ENCODE data around the gene SLC35F3.

SLC35F3 gene

DNA sequence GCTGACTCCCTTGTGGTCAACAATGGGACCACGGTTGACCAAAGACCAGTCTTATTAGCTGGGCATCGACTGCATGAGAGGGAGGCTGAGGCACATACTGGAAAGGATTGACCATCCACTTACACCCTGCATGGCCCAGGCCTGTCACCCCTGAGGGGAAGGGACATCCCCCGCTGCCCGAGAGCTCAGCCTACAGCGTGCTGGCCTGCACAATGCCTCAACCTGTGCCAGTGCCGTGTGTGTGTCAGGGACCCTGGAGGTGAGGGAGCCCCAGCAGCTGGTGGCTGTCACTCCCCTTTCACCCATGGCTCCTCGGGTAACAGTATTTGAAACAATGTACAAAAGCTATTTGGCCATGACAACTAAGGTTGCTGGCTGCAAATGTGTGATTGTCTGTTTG is 67.3 kb downstream of the SLC35F3 start:
- no peak for DNase-seq (ENCODE audit: low read depth in 3 of 3, low spot score in 1 of 3)

- no peak for DNase-seq (ENCODE audit: low read depth in 3 of 3, low spot score in 1 of 3)
Measured at GRCh38 chr1:233972563-233972950, 68.1 kb downstream of the SLC35F3 start.

DNA sequence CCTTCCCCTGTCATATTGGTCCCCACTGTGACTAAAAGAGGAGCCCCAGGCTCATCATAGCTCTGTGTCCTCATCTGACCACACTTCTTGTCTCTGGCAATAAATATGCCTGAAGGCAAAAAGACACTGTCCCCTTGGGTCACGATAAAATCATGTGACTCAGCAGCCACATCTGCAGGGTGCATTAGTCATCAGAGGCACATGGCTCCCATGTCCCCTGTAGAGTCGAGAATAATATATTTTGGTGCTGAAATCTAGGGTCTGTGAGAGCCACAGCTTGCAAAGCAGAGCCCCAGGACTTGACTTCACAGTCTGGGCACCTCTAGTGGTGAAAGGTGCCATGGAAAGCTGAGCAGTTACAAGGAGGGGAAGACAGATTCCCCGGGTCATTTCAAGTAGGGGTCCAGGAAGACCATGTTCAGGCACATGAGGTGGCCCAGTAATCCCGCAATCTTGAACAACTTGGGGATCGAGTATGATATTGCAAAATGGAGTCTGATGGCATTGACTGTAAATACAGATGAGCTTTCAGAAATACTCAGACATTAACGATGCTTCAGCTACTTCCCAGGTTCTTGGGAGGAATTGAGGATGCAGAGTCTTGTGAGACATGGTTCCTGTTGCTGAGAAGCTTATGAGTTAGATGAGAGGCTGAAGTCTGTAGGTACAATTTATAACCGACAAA is 68.6 kb downstream of the SLC35F3 start:
- DNase-seq (ENCODE audit: low read depth in 3 of 3, low spot score in 1 of 3) = no peak

- DNase-seq (ENCODE audit: low read depth in 3 of 3, low spot score in 1 of 3) = no peak
Measured at GRCh38 chr1:233975486-233975885, 71.0 kb downstream of the SLC35F3 start.

DNA sequence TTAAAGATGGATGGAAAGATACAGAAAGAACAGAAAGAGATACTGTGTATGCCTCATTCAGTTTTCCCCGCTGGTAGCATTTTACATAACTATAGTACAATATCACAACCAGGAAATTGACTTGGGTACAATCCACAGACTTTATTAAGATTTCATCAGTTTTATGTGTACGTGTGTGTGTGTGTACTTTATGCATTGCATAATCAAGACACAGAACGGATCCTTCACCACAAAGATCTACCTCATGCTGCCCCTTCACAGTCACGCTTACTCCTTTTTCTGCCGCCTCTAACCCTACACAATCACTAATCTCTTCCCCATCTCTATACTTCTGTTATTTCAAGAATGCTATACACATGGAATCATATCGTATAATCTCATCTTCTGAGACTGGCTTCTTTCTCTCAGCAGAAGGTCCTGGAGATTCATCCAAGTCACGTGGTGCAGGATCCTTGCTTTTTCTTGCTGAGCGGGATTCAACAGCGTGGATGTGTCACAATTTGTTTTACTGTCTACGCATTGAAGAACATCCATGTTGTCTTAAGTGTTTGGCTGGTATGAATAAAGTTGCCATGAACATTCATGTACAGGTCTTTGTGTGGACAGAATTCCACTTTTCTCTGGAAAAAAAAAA is 76.7 kb downstream of the SLC35F3 start:
- DNase-seq (ENCODE audit: low read depth in 3 of 3, low spot score in 1 of 3) = no peak

GRCh38 chr1:233982827-233983518 is 78.5 kb downstream of the SLC35F3 start:
- DNase-seq (ENCODE audit: low read depth in 3 of 3, low spot score in 1 of 3) = no peak

DNA sequence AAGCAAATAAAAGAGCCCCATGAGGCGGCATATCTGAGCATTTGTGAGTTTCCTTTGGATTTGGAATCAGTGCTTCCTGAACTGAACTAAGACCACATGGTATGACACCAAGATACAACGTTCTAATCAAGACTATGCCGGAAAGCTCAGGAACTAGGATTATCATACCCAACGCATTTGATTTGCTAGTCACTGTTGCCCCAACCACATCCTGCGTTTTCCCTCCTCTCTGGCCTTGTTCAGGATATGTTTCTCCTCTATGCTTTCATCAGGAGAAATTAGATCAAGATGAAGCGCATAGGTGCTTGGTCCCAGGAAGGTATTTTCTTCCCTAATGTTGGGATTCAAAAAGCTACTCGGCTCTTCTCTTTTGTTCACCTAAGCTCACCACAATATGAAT is 79.3 kb downstream of the SLC35F3 start:
- DNase-seq (ENCODE audit: low read depth in 3 of 3, low spot score in 1 of 3) = no peak

DNA sequence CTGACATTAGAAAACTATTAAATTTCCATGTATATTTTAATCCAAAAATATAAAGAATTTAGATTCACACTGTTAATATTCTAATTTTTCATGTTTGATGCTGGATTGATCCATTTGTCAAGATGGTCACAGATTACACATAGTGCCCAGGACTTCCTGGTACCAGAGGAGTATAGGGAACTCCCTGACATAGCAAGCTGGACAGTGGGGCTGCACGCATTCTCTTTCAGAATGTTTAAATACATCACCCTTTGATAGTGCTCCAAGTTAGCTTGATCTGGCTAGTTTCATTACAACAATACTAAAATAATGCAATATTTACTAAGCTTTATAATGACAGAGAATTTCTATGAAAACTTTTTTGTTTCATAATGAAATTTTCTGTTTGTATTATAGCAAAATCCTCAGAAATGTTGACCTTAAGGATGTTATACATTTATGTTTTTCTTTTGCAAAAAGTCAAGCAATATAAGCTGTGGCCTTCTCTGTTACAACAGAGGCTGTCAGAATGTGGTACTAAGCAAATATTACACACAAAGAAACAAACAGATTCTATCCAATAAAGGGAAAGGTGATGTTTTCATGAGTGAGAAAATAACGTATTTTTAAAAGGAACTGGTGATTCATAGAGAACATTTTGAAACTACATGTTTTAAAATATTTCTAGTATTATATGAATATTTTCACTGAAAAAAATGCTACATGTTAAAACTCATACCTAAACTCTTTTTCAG is 84.7 kb downstream of the SLC35F3 start:
- DNase-seq (ENCODE audit: low read depth in 3 of 3, low spot score in 1 of 3) = no peak

GRCh38 chr1:233990486-233990885 is 86.0 kb downstream of the SLC35F3 start:
- no peak for DNase-seq (ENCODE audit: low read depth in 3 of 3, low spot score in 1 of 3)

- DNase-seq (ENCODE audit: low read depth in 3 of 3, low spot score in 1 of 3) = no peak
Measured at GRCh38 chr1:233993651-233994050, 89.2 kb downstream of the SLC35F3 start.

GRCh38 chr1:233994112-233994511 is 89.6 kb downstream of the SLC35F3 start:
- DNase-seq (ENCODE audit: low read depth in 3 of 3, low spot score in 1 of 3) = no peak

DNA sequence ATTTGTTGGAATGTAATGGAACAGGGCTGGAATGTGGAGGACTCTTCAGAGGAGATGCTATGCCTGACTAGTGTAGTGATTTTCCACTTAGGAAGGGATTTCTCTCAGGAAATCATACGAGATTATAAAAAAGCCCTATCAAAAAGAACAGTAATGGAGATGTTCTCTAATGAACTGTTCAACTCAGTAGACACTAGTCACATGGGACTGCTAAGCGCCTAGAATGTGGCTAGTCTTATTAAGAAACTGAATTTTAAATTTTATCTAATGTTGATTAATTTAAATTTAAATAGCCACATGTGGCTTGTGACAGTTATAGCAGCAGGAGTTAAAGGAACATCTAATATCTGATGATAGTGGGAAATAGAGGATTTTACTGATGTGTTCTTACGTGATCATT is 94.0 kb downstream of the SLC35F3 start:
- DNase-seq (ENCODE audit: low read depth in 3 of 3, low spot score in 1 of 3) = no peak

DNA sequence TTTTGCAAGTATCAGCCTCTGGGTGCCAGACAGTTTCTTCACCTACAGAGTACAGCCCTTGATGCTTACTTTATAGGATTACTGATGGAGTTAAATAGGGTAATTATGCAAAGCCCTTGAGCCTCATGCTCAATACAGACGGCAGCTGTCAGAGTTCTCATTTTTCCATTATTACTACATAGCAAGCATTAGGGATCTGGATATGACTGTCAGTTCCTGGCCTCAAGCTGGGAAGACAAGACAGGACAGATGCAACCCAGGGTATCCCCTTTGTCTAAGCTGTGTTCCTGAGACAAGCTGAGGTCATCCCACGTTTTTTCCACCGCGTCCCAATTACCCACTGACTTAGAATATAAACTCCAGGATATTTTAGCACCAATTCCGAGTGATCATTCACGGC is 94.4 kb downstream of the SLC35F3 start:
- no peak for DNase-seq (ENCODE audit: low read depth in 3 of 3, low spot score in 1 of 3)

DNA sequence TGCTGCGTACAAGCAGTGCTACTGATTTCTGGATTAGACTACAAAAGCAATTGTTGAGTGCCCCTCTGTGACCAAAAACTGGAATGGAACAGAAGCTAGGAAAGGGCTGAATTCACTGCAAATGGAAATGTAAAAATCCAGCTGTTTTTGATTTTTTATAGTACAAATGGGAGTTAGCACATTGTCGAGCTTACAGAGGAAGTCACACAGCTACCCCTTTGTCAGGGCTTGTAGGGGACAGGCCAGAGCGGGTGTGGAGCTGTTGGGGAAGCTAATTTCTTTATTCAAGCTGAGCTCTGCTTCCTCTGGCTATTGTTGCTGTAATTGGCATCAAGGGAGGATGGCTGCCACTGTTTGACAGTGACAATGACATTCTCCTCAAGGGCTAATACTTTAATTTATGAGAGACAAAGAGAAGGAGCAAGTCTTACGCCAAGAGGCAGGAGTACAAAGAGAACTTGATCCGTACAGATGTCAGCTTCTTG is 96.1 kb downstream of the SLC35F3 start:
- no peak for DNase-seq (ENCODE audit: low read depth in 3 of 3, low spot score in 1 of 3)

DNA sequence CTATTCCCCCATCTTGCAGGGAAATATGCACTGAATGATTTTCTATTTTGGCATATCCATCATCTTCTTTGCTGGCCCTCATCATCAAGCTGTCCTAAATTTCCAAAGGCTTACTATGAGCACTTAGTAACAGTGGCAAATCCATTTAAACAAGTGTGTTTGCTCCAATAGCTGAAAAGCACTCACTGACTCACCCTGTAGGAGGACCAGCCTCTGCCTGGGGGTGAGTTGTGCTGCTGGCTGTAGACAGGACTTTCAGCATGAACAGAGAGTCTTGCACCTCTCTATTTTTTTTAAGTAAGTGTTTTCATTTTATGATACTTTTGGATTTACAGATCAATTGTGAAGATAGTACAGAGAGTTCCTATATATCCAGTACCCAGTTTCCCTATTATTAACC is 97.3 kb downstream of the SLC35F3 start:
- DNase-seq (ENCODE audit: low read depth in 3 of 3, low spot score in 1 of 3) = no peak

DNA sequence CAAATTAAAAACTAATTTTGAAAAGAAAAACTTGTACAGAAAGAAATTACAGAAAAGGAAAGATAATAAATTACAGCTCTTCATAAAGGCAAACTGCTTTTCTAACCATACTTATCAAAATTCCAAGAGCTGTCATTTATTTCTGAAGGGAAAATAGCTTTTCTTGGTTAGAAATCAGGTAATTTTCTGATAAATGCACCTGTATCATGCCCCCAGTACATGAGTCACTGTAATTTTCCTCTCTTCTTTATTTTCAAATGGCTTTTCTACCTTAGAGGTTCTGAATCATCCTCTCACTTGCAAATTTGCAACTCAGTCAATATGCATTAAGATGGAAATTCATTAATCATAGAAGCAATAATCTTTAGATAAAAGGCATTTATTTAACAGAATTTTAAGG is 100.1 kb downstream of the SLC35F3 start:
- no peak for DNase-seq (ENCODE audit: low read depth in 3 of 3, low spot score in 1 of 3)

GRCh38 chr1:234007684-234008083 is 103.2 kb downstream of the SLC35F3 start:
- DNase-seq (ENCODE audit: low read depth in 3 of 3, low spot score in 1 of 3) = no peak

GRCh38 chr1:234008591-234008990 is 104.1 kb downstream of the SLC35F3 start:
- no peak for DNase-seq (ENCODE audit: low read depth in 3 of 3, low spot score in 1 of 3)

DNA sequence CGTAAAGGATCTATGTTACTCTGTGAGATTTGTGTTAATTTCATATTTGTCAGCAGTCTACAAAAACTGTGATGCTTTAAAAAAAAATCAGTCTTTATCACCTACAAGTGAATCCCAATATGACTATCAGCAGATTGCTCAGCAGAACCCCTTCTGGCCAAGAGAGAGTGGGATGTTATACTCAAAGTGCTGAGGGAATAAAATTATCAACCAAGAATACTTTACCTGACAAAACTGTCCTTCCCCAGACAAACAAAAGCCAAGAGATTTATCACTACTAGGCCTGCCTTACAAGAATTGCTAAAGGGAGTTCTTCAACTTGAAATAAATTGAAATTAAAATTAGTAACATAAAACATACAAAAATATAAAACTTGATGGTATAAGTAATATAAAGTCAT is 105.2 kb downstream of the SLC35F3 start:
- DNase-seq (ENCODE audit: low read depth in 3 of 3, low spot score in 1 of 3) = no peak

GRCh38 chr1:234014208-234014607 is 109.7 kb downstream of the SLC35F3 start:
- no peak for DNase-seq (ENCODE audit: low read depth in 3 of 3, low spot score in 1 of 3)

DNA sequence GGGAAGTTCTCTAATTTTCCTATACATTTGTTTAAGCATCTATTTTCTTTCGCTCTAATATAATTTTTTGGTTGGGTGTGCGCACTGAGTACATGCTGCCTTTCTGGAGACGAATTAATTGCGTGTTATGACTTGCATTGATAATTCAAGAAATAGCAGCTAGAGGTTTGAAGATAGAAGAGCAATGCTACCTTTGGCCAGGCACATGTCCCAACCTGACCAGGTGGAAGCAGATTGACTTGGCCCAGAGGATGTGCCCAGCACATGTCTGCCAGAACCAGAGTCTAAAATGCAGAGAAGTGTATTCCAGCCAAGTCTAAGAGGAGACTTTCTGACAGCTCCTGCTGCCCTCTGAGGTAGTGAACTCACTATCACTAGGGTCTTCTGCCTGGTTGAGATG is 114.3 kb downstream of the SLC35F3 start:
- no peak for DNase-seq (ENCODE audit: low read depth in 3 of 3, low spot score in 1 of 3)

DNA sequence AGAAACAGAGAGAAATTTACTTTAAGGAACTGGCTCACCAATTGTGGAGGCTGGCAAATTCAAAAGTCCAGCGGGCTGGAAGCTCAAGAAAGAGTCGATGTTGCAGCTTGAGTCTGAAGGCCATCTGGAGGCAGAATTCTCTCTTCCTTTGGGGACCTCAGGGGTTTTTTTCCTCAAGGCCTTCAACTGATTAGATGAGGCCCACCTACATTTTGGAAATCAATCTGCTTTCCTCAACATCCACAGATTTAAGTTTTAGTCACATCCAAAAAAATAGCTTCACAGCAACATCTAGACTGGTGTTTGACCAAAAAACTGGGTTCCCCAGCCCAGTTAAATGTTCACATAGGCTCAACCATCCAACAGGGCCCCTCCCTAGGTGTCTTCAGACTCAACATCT is 114.9 kb downstream of the SLC35F3 start:
- DNase-seq (ENCODE audit: low read depth in 3 of 3, low spot score in 1 of 3) = no peak
